ENCODE data around the gene LHX4.

Gene LHX4

DNA sequence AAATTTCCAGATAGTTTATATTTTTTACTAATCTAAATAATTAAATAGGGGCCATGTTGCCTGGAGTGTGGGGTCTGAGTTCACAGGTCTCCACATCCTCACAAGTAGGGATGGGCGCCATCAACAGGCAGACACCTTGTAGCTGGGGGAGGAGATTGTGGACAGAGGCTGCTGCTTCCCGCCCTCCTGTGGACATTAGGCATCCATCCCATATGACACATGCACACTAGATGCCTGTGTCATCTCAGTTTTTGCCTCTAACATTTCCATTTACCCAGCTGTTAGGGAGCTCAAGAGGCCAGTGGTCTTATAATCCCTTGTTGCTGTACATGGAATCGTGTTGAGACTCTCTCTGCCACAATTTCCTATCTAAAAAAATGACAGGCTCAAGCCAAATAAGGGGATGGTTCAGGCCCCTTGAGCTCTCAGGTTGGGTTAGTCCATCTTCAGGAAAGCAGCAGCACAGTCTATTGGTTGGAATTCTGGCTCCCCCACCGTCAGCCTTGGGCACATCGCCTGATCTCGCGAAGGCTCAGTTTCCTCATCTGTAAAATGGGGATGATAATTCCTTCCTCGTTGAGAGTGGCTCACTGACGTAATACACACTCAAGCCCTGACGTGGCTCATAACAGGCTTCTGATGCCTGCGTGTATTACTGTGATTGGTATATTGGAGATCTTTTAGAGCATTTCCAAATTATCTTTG, 13.6 kb downstream of the LHX4 start:
- DNase-seq (ENCODE audit: low read depth in 2 of 2): no peak

DNA sequence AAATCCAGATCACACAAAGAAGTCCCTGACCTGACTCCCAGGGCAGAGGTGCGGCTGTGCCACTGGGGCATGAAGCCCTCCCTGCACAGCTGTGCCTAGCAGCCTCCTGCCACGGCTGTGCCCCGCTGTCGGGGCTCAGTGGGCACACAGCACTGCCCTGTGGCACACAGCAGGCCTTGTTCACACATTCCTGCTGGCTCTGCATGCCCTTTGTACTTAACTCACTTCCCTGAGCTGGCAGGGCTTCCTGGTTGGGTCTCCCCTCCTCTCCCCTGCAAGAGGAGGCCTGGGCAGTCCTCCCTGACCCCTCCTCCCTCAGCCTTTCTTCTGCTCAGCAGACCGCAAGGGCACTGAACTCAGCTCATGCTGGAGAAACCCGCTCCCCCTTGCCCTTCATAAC, 14.8 kb downstream of the LHX4 start:
- no peak for DNase-seq (ENCODE audit: low read depth in 2 of 2)

DNA sequence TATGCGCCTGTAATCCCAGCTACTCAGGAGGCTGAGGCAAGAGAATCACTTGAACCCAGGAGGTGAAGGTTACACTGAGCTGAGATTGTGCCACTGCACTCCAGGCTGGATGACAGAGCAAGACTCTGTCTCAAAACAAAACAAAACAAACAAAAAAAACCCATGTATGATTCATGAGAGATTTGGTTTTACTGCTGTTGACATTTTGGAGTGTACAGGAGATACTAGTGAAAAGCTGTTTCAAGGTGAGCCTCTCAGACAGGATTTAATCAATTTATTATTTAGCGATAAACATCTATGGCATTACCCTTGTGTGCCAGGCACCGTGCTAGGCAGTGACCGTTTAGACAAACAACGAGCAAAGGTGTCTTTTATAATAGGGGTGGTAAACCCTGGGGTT, 16.5 kb downstream of the LHX4 start:
- DNase-seq (ENCODE audit: low read depth in 2 of 2): no peak

DNA sequence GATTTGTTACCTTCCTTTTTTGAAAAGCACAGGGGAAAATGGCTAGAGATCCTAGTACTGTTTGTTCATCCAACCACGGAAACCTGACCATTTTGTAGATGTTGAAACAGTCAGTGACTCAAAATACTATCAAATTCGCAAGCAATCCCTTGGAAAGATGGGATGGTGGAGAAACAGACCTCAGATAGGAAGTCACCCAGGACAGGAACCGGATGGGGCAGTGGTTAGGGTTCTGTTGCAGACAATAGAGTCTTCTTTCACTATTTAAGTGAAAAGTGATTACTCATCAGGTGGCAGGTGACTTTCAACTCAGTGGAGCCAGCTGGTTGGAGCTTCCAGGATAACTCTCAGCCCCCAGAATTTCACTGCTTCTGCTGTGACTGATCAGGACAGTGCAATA, 17.0 kb downstream of the LHX4 start:
- DNase-seq (ENCODE audit: low read depth in 2 of 2): no peak

DNA sequence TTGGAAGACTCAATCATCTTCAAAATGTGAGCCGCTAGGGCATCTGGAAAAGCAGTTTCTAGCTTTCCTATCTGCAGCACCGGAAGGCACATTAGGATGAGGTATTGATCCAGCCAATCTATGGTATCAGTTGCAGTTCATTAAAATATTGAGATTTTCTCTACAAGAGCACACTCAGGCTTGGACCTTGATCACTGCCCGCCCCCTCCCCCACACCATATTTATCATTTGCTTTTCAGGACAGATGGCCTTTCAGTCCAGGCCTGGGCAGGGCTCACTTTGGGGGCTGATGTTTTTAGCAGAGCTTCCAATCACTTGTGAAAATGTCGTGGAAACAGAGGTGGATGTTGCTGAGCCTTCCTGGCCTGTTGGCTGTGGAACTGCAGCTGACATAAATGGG, 17.5 kb downstream of the LHX4 start:
- DNase-seq (ENCODE audit: low read depth in 2 of 2): no peak

DNA sequence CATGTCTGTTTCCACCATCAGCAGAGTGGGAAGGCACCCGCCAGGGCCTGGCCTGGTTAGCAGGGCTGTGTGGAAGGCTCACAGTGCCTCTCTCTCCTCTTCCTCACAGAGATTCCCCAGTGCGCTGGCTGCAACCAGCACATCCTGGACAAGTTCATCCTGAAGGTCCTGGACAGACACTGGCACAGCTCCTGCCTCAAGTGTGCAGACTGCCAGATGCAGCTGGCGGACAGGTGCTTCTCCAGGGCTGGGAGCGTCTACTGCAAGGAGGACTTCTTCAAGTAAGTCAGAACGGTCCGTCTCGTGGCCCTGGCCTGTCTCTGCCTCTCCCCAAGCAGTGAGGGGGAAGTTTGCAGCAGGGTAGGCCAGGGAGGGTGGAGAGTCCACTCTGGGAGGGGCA, 18.1 kb downstream of the LHX4 start:
- DNase-seq (ENCODE audit: low read depth in 2 of 2): no peak

DNA sequence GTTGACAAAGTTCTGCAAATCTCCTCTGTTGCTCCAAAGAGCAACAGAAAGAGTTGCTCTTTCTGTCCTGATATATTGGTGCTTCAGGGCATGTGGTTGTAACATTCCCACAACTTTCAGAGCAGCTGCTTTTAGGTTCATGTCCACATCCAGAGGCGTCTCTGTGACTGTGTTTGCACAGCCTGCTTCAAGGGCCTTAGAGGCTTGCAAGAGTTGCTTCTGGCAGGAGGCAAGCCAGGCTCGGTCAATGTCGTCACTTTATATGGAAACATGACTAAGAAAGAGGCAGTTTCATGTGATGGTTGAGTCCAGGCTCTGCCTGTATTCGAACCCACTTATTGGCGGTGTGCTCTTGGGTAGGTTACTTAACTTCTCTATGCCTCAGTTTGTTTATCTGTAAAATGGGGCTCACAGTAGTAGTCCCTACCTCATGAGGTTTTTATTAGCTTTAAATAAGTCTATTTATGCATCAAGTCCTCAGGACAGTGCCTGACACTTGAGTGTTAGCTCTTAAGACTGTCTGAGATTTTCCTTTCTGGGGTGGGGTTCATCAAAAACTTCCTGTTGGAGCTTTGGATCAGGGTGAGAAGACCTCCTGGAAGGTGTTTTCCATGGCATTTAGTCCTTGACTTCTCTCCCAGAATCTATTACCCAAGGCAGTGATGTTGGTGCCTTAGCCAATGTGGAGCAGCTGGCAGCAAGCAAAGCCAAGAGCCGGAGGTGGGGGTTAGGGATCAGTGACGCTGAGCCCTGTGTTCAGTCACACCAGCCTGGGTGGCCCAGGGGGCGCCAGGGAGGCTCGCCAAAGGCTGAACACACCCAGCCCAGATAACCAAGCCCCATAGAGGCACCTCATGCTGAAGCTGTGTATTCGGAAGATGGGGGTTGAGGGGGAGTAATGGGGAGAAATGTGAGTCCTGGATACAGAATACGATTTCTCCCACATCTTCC, 18.9 kb downstream of the LHX4 start:
- DNase-seq (ENCODE audit: low read depth in 2 of 2): no peak

DNA sequence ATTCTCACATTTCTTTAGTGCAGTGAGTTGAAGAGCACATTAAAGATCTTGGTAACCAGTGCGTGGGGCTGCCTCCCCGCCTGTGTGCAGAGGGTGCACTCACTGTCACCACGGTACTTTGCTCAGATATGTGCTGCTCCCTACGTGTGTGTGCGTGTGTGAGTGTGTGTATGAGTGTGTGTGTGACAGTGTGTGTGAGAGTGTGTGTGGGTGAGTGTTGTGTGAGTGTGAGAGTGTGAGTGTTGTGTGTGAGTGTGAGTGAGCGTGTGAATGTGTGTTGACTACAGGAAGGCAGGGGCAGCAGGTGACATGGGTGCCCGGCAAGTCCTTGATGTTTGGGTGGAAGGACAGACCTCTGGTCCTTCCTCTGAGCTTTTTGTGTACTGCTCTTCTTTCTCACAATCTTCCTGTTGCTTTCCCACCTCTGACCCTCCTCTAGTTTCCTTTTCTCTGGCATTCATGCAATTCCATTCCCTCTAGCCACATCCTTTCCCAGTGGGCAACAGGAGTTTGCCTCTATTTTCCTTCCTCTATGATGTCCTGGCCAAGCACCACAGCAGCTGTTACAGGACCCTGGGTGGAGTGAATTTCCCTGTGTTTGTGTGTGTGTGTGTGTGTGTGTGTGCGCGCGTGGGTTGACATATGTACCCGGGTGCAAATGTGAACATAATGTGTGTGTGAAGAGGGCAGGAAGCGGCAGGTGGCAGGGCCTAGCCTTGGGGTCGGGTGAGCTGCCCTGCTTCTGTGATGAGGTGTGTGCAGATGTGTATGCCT, 19.8 kb downstream of the LHX4 start:
- no peak for DNase-seq (ENCODE audit: low read depth in 2 of 2)

DNA sequence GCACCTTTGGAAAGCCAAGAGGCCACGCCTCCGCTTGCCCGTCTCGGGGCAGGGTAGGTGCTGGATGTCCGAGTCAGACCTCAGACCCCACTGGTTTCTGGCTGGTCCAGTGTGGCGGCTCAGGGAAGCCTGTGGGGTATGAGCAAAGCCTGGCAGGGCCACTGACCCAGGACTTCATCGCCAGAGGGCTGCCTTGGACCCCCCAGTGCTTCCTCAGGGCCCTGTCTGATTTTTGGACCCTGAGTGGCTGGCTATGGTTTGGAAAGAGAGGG, 20.4 kb downstream of the LHX4 start:
- no peak for DNase-seq (ENCODE audit: low read depth in 2 of 2)

DNA sequence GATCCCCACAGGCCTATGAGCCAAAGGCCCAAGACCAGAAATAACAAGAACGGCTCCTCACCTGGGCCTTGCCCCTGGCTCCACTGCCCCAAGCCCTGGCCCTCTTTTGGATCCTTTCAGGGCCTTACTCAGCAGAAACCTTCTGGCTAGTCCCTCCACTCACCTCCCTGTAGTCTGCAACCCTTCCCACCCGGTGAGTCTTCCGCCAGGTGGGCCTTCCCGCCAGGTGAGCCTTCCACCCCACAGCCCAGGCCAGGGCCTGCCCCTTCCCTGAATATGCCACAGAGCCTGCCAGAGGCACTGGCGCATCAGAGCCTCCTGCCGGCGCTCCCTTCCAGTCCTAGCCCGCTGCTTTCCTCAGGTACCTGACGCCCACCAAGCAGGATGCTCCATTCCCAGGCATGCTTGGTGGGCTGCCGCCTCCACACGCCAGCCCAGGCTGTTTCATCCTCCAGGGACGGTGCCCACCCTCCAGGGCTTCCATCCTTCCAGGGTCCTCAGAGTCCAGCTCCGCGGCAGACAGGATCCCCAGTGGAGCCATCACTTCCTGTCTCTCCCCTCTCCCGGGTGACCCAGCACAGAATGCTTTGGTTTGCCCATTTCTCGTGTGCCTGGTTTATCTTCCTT, 20.9 kb downstream of the LHX4 start:
- DNase-seq (ENCODE audit: low read depth in 2 of 2): no peak

DNA sequence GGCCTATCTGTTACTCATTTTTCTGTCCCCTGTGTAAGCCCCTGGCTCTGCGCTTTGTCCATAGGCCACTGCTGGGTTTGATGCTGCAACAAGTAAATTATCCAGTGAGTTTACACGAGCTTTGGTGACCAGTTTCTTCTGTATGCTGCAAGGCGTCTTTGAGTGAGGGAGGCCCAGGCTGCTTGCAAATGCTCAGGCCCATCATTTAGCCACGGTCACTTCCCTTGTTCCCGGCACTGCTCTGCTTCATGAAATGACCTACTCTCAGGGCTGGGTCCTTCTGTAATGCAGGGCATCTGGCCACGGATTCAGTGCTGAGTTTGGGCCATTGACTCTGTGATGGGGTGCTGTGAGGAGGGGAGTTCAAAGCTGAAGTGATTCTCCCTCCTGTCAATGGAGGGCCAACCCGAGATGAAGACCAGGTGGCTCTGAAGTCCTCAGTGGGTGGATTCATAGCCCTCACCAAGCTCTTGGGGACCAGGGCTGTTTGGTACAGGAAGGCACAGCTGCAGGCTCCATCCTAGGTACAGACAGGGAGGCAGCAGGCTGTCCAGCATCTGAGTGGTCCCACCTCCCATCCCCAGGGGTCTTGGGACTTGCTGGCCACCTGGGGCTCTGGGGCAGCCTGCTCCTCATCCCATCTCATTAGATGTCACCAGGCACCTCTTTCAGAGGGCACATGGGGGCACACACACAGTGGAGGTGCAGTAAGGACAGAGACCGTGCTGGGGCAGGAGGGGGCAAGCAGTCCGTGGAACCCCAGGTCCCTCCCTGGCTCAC, 21.7 kb downstream of the LHX4 start:
- no peak for DNase-seq (ENCODE audit: low read depth in 2 of 2)

DNA sequence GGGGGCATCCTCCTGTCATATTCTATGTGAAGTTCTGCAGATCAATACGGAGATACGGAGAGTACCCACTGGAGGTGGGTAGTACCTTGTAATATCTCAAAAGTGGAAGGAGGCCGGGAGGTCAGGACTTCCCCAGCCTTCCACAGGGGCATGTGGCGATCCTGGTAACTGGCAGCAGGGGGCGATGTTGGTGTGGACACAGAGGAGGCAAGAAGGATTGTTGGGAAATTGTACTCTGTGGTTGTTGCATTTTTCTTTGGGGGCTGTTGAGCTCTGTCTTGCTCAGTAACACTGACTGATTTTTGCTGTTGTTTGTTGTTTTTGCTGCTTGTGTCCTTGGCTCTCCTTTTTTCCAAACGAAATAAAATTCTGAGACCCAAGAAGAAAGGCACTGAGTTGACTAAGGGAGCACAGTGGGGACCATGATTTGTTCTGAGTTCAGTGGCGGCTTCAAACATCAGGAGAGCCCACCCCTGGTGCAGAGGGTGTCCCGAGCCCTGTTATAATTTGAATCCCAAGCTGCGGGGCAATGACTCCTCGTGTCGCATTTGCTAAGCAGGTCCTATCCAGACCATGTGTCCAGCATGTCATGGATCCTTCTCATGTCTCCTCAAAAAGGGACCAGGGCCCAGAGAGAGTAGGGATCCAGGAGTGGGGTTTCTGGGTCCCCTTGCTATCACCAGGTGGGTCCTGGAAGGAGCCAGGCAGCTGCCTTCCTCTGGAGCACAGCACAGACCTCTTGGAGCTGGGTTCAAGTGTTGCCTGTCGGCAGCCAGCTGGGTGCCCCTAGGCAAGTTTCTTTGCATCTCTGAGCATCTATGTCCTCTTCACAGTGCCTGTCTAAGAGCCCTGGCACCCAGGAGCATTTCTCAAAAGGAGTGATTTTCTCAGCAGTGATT, 22.8 kb downstream of the LHX4 start:
- peak; percentile 29 to 56 for DNase-seq (ENCODE audit: low read depth in 2 of 2)

DNA sequence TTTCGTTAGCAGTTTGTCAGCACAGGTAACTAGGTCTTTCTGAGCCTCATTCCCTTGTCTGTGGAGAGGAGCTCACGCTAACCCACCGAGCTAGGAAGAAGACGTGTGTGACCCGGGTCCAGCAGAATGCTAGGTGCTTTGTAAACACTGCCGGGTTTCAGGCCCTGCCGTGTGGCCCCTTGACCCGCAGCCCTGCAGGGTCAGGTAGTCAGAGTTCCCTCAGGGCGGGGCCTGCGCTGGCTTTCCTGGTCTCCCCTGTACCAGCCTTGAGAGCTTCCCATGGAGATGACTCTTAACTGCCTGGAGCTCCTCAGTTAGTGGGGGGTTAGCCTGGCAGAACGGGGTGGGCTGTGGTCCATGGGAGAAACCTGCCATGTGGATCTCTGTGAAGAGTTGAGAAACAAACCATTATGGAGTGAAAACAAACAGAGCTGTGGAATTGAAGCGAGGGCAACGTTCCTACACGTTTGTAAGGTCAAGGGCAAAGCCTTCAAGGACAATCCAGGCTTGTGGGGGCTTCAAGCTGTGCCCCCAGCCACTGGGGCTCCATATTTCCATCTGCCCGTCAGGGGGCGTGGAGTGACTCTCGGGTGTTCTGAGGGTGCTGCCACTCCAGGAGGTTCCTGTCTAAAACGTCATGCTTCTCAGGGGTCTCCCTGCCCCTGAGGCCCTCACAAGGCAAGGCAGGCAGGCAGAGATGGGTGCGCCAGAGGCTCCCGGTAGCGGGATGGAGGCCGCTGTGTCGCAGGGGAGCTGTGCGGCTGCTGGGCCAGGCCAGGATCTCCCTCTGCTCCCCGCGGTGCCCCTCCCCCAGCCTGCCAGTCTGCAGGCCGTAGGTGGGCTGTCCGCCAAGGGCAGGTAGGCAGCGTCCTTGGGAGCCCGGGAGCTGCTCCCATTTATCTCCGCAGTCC, 23.8 kb downstream of the LHX4 start:
- no peak for DNase-seq (ENCODE audit: low read depth in 2 of 2)

DNA sequence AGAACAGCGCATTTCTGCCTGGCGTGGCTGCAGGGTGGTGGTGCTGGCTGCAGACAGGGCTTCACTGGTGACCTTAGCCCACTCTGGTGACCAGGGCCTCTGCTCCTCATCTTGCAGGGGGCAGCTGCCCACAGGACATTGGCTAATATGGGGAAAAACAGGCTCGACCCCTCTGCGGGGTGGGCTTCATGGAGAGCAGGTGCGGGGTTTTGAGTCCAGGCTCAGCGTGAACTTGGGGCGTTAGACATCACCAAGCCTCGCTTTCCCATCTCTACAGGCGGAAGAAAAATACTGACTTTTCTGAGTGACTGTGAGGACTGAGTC, 24.4 kb downstream of the LHX4 start:
- DNase-seq (ENCODE audit: low read depth in 2 of 2): no peak

DNA sequence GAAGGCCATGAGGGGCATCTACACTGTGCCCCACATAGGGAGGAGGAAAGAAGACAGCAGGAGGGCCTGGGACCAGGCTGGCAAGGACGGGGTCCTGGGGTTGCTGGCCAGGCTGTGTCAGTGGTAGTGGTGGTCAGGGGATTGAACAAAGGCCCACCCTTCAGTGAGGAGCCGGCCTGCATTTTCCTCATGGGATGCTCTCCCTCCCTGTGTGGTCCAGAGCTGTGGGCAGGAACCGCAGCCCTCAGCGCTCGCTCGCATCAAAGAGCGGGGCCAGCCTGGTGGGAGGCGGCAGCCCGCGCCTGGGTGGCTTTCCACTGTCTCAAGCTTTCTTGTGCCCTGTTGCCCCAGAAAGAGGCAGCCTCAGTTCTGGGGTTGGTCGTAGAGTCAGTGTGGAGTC, 24.8 kb downstream of the LHX4 start:
- no peak for DNase-seq (ENCODE audit: low read depth in 2 of 2)

DNA sequence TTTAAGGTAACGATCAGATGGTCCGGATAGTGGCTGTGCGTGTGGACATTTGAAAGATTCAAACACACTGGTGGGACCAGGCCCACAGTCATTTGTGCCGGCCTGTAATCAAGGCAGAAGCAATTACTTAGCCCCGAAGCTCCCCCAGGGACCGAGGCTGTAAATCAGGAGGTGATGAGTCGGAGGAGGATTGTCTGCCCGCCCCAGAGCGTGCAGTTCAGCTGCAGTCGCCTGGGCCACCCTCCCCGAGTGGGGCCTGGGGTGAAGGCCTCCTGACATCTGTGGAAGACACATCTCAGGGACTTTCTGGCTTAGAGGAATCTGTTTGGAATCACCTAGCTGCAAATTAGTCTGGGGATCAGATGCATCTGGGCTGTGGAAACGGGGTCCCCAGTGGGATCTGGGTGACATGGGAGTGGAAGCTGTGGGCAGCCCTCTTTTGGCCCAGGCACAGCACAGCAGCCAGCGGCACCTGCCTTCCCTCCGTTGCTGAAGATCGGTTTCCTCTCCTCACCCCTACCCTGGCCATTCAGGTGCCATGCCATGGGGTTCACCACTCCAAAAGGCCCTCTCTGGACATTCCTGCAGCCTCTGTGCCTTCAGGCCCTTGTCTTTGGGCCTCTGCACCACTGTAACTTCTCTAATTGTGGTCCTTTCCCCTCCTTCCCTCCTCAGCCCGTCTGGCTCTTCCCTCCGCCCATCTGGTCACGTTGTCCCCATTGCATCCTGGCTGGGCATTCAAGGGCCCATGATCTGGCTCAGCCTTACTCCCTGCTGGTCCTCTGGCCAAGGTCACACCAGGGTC, 25.7 kb downstream of the LHX4 start:
- DNase-seq (ENCODE audit: low read depth in 2 of 2): no peak

DNA sequence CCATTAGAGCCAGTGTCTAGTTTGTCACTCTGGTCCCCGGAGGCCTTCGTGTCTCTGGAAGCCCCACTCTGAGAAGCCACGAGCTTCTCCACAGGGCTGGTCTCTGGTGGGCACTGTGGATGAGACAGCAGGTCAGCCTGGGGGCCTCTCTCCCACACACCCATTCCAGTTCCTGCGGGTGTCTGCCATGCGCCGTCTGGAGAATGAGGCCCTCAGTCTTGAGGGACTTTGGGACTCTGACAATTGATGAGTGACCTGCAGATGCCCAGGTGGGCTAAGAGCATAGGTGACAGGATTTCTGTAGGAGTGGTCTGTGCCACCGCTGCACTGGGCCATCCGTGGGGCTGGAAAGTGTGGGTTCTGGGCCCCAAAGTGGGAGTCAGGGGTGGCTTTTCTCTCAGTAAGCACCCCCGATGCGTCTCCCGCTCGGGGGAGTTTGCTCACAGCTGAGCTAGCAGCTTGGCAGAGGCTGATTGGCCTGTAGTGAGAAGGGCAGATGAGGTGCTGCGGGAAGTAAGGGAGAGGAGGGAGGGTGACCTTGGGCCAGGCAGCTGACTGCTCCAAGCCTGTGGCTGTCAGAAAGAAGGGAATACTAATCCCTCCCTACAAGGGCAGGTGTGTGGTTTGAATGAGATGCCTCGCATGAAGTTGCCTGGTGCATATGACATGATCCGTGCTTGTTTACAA, 26.4 kb downstream of the LHX4 start:
- DNase-seq (ENCODE audit: low read depth in 2 of 2): no peak

DNA sequence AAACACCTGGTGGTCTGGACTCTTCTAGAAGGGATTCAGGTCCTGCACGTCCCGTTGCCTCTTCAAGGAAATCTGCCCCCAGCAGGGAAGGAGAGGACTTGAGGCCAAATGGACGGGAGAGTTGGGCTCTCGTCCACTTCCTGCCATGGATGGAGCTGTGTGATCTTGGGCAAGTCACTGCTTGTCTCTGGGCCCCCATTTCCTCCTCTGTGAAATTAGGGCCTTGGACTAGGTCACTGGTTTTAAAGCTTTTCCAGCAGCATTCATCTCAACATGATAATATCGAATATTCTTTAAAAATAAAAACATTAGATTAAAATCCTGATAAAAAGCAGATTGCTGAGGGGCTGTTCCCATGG, 26.9 kb downstream of the LHX4 start:
- no peak for DNase-seq (ENCODE audit: low read depth in 2 of 2)

All from stimulated activated CD4-positive, alpha-beta T cell treated with anti-CD3 and anti-CD28 coated beads, Interleukin-1b, Interleukin-23, amount 100 ng/mL, for 1 hour (primary cell).